IMR-90 (cell line): ENCODE results near the gene LSM14A. TPM values are rescaled to one million over a fixed set of nuclear protein-coding genes. Genes with fewer than 3 reads are reported as not detected.

Experiments used
- ATAC-seq: fragments of 200-7000 bp; cut with Tn5 transposase; 2 replicates; pipeline ENCODE4 v1.9.1; 2020; ENCODE audit warnings: low read depth, mild to moderate bottlenecking, moderate library complexity
- BruUV-seq: library from RNA; stranded (reverse); fragments of 400-500 nt; replicated peaks from 2 replicates; lab custom pipeline; 2021; lab: Mats Ljungman, UMichigan
- CTCF ChIA-PET: fragments of 300-600 bp; formaldehyde crosslinking; extraction: SDS; loops from one replicate; lab custom pipeline; 2021; ENCODE audit warnings: antibody characterized with exemption; lab: Yijun Ruan, JAX
- POLR2A ChIA-PET: fragments of 300-600 bp; sonication (Branson Sonifier 250); formaldehyde crosslinking; loops from one replicate; lab custom pipeline; 2022; ENCODE audit warnings: antibody characterized with exemption; ENCODE audit not compliant: unreplicated experiment; lab: Charles Lee
- DNase-seq: peaks from one replicate; pipeline ENCODE4 v3.0.0; 2013
- H2AFZ ChIP-seq: replicated peaks from 2 replicates; pipeline ENCODE3; 2013; ENCODE audit warnings: low read length, mild to moderate bottlenecking; ENCODE audit not compliant: poor library complexity
- H2AK5ac ChIP-seq: 2 replicates; pipeline ENCODE4 v1.6.1; 2013; ENCODE audit warnings: low read depth, low read length, inconsistent platforms
- H2AK9ac ChIP-seq: replicated peaks from 2 replicates; pipeline ENCODE3; 2013; ENCODE audit warnings: mild to moderate bottlenecking, low read depth, low read length, moderate library complexity; ENCODE audit not compliant: poor library complexity
- H2BK120ac ChIP-seq: 2 replicates; pipeline ENCODE4 v1.6.1; 2013; ENCODE audit warnings: low read depth, low read length, inconsistent platforms
- H2BK15ac ChIP-seq: 3 replicates; pipeline ENCODE4 v1.6.1; 2013; ENCODE audit warnings: low read depth, low read length, inconsistent platforms
- H2BK20ac ChIP-seq: 2 replicates; pipeline ENCODE4 v1.6.1; 2013; ENCODE audit warnings: low read depth, mild to moderate bottlenecking, inconsistent platforms, low read length, moderate library complexity
- H2BK5ac ChIP-seq: 2 replicates; pipeline ENCODE4 v1.6.1; 2013; ENCODE audit warnings: mild to moderate bottlenecking, low read depth, low read length, inconsistent platforms; ENCODE audit not compliant: poor library complexity, severe bottlenecking
- H3K14ac ChIP-seq: replicated peaks from 2 replicates; pipeline ENCODE4 v1.6.1; 2013; ENCODE audit warnings: low read depth, low read length, inconsistent platforms
- H3K18ac ChIP-seq: 2 replicates; pipeline ENCODE4 v1.6.1; 2013; ENCODE audit warnings: low read depth, low read length, control low read depth
- H3K23ac ChIP-seq: 2 replicates; pipeline ENCODE4 v1.6.1; 2013; ENCODE audit warnings: low read depth, low read length, inconsistent platforms
- H3K27ac ChIP-seq: 2 replicates; pipeline ENCODE4 v1.5.1; 2013; ENCODE audit warnings: mild to moderate bottlenecking, control low read depth, low read length; ENCODE audit not compliant: insufficient read depth
- H3K27me3 ChIP-seq: 2 replicates; pipeline ENCODE4 v1.6.1; 2013; ENCODE audit warnings: low read length; ENCODE audit not compliant: control insufficient read depth, insufficient read depth
- H3K36me3 ChIP-seq: 2 replicates; pipeline ENCODE4 v1.6.1; 2013; ENCODE audit warnings: low read length, mixed read lengths; ENCODE audit not compliant: control insufficient read depth, insufficient read depth
- H3K4ac ChIP-seq: 2 replicates; pipeline ENCODE4 v1.6.1; 2013; ENCODE audit warnings: low read depth, low read length, inconsistent platforms
- H3K4me1 ChIP-seq: 2 replicates; pipeline ENCODE4 v1.6.1; 2013; ENCODE audit warnings: low read length, mixed read lengths; ENCODE audit not compliant: control insufficient read depth, insufficient read depth
- H3K4me2 ChIP-seq: 2 replicates; pipeline ENCODE4 v1.6.1; 2013; ENCODE audit warnings: low read depth, mild to moderate bottlenecking, control low read depth, low read length, moderate library complexity
- H3K4me3 ChIP-seq: 2 replicates; pipeline ENCODE4 v1.5.1; 2013; ENCODE audit warnings: low read depth, mild to moderate bottlenecking, control low read depth, low read length, moderate library complexity; ENCODE audit not compliant: insufficient read depth
- H3K56ac ChIP-seq: 2 replicates; pipeline ENCODE4 v1.6.1; 2013; ENCODE audit warnings: low read length, inconsistent platforms; ENCODE audit not compliant: insufficient read depth; ENCODE audit errors: extremely low read depth
- H3K79me1 ChIP-seq, 2 experiments: 2 replicates each; pipeline ENCODE4 v1.6.1; 2013; ENCODE audit warnings: low read length in 2 of 2, inconsistent platforms in 1 of 2, low read depth in 1 of 2
- H3K9ac ChIP-seq: 2 replicates; pipeline ENCODE4 v1.6.1; 2013; ENCODE audit warnings: low read depth, low read length, control low read depth
- H3K9me1 ChIP-seq: 2 replicates; pipeline ENCODE4 v1.6.1; 2013; ENCODE audit warnings: low read length, inconsistent platforms; ENCODE audit not compliant: insufficient read depth
- H3K9me3 ChIP-seq: 2 replicates; pipeline ENCODE4 v1.6.1; 2013; ENCODE audit warnings: low read length; ENCODE audit not compliant: control insufficient read depth, insufficient read depth
- H4K20me1 ChIP-seq: 2 replicates; pipeline ENCODE4 v1.6.1; 2013; ENCODE audit warnings: low read length, inconsistent platforms; ENCODE audit not compliant: insufficient read depth
- H4K5ac ChIP-seq: 2 replicates; pipeline ENCODE4 v1.6.1; 2013; ENCODE audit warnings: mild to moderate bottlenecking, low read depth, low read length, control low read depth
- H4K8ac ChIP-seq, 2 experiments: 2 replicates each; pipeline ENCODE4 v1.6.1; 2013; ENCODE audit warnings: low read depth in 2 of 2, low read length in 2 of 2, control low read depth in 1 of 2, inconsistent platforms in 1 of 2
- H4K91ac ChIP-seq: 2 replicates; pipeline ENCODE4 v1.6.1; 2013; ENCODE audit warnings: low read depth, low read length, inconsistent platforms; ENCODE audit not compliant: insufficient read depth
- BHLHE40 ChIP-seq: fragments of 150-350 bp; IDR thresholded peaks from 2 replicates; pipeline ENCODE4 v1.6.1; 2016; ENCODE audit warnings: mild to moderate bottlenecking, low read depth, low read length
- CEBPB ChIP-seq: IDR thresholded peaks from 2 replicates; pipeline ENCODE4 v1.6.1; 2012; ENCODE audit warnings: low read depth, low read length, improper control_type of control experiment
- FOS ChIP-seq: fragments of 150-350 bp; IDR thresholded peaks from 2 replicates; pipeline ENCODE4 v1.6.1; 2016; ENCODE audit warnings: low read depth, low read length
- MXI1 ChIP-seq: IDR thresholded peaks from 2 replicates; pipeline ENCODE4 v1.6.1; 2012; ENCODE audit warnings: low read depth, mild to moderate bottlenecking, low read length, moderate library complexity, borderline replicate concordance
- NFE2L2 ChIP-seq: fragments of 150-350 bp; IDR thresholded peaks from 2 replicates; pipeline ENCODE4 v1.6.1; 2016; ENCODE audit warnings: low read depth, mild to moderate bottlenecking, low read length
- POLR2A ChIP-seq: IDR thresholded peaks from 2 replicates; pipeline ENCODE4 v1.6.1; 2012; ENCODE audit warnings: mild to moderate bottlenecking, low read depth, low read length
- RCOR1 ChIP-seq: IDR thresholded peaks from 2 replicates; pipeline ENCODE4 v1.6.1; 2012; ENCODE audit warnings: mild to moderate bottlenecking, low read length, improper control_type of control experiment; ENCODE audit not compliant: insufficient replicate concordance
- RFX5 ChIP-seq: IDR thresholded peaks from 2 replicates; pipeline ENCODE4 v1.8.0; 2012; ENCODE audit warnings: low read depth, mild to moderate bottlenecking, low read length, moderate library complexity
- SMC3 ChIP-seq: fragments of 150-350 bp; IDR thresholded peaks from 2 replicates; pipeline ENCODE4 v1.6.1; 2016; ENCODE audit warnings: low read depth, mild to moderate bottlenecking, antibody characterized with exemption, low read length, moderate library complexity
- WGBS, 2 experiments: methylation state at CpG; one replicate each; pipeline versions ENCODE4 v1.1.5 to v1.1.7; 2013; ENCODE audit warnings: missing lambda C conversion rate in 2 of 2; ENCODE audit not compliant: insufficient read length in 1 of 2; ENCODE audit errors: extremely low coverage in 2 of 2; 5-methylcytosine and 5-hydroxymethylcytosine counted together
- dilution Hi-C: fragments of 300-500 bp; cut with HindIII; formaldehyde crosslinking; loops from one replicate; pipeline ENCODE4 v1.14.3; 2018; ENCODE audit warnings: low sequenced_read_pairs; ENCODE audit not compliant: unreplicated experiment
- in situ Hi-C: fragments of 300-500 bp; cut with MboI; formaldehyde crosslinking; loops from 3 replicates; pipeline ENCODE4 v1.14.3; 2019; ENCODE audit warnings: low sequenced_read_pairs, inconsistent platforms, mixed read lengths
- intact Hi-C: fragments of 100-400 bp; cut with micrococcal nuclease; formaldehyde crosslinking; loops from 2 replicates; pipeline ENCODE4 v1.10.0; 2022
- polyA plus RNA-seq, 3 experiments: library from polyadenylated mRNA; depleted of rRNA; stranded (reverse); fragments of >200 nt; gene quantifications; 2 replicates each; pipeline ENCODE4 v1.2.3, GENCODE V29; 2012; ENCODE audit warnings: low replicate concordance in 1 of 3
- total RNA-seq: library from RNA; depleted of rRNA; stranded (reverse); fragments of >200 nt; gene quantifications from 2 replicates; pipeline ENCODE4 v1.2.3, GENCODE V29; 2012
- TF ChIP-seq, protein P1 (sequence below): fragments of 150-350 bp; IDR thresholded peaks from 2 replicates; pipeline ENCODE4 v1.6.1; 2016; ENCODE audit warnings: low read depth, mild to moderate bottlenecking, low read length, moderate library complexity, borderline replicate concordance
- TF ChIP-seq, protein P2 (sequence below): conservative IDR thresholded peaks from 2 replicates; pipeline ENCODE4 v1.5.1; 2012; ENCODE audit warnings: mild to moderate bottlenecking, low read depth, low read length, improper control_type of control experiment

Gene LSM14A
- total and polyA plus RNA-seq, 2 of the 4 experiments (the other 2 are of a cell fraction), result 44.3 to 54.8 TPM

DNA sequence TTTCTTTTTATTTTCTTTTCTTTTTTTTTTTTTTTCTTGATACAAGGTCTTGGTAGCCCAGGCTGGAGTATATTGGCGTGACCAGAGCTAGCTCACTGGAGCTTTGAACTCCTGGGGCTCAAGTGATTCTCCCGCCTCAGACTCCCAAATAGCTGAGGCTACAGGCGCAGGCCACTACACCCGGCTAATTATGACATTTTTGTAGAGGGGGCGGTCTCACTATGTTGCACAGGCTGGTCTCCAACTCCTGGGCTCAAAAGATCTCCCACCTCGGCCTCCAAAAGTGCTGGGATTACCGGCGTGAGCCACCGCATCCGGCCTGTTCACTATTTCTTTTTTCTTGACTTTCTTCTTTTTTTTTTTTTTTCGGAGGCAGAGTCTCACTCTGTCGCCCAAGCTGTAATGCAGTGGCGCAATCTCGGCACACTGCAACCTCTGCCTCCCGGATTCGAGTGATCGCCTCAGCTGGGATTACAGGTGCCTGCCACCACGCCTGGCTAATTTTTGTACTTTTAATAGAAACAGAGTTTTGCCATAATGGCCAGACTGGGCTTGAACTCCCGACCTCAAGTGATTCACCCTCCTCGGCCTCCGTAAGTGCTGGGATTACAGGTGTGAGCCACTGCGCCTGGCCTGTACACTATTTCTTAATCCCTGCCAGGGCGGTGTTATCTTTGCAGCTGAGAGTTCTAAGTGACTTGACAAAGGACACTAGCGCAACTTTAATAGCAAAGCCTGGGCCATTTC, 37.1 kb upstream of the LSM14A start (continued):
- TF ChIP-seq SMC3 (no peak), NFE2L2 (no peak)

DNA sequence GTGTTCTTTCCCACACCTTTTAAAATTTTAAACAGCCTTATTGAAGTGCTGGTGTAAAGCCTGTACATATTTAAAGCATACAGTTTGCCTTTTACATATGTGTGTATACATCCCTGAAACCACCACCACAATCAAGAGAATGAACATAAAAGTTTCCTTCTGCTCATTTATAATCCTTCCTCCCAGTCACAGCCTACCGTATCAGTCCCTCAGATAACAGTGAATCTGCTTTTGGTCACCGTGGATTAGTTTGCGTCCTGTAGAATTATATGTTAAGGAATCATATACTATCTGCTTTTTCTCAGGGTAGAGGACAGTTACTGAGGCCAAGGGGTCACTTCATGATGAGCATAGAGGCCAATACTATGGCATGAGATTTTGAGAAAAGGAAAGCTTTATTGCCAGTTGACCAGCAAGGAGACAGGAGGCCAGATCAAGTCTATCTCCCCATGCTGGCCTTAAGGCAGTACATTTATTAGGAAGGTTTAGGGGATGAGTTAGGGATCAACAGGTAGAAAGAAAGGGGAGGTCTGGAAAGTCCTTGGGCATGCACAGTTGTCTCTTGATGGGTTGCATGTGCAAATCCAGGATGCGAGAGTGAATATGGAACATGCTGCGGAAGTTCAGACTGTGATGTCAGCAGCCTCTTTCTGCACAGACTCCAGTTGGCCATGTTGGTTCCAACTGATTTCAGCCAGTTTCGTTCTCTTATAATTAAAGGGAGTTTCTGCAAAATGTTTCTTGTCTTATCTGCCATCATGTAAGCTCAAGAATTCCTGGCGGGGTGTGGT, 36.3 kb upstream of the LSM14A start:
- H3K36me3 ChIP-seq, result no peaks in the 10 kb centered on the region
- H3K79me1 ChIP-seq, result peaks cover 0 to 4% of the 10 kb centered on the region in 2 experiments; a peak in 1 of 4 replicates
- H3K4me3 ChIP-seq, result no peak overlapping the region
- no peak overlapping the region for H3K4ac ChIP-seq
- dilution Hi-C loops, result no loop called here
- no peaks in the 10 kb centered on the region for H3K9me3 ChIP-seq
- H2BK20ac ChIP-seq, result no peak overlapping the region
- H2BK5ac ChIP-seq, result no peak overlapping the region
- no peak for ATAC-seq
- ChIA-PET POLR2A (no interaction called here), CTCF (no interaction called here)
- no peak overlapping the region for H3K56ac ChIP-seq
- no peak overlapping the region for H3K9ac ChIP-seq
- no peak overlapping the region for H4K91ac ChIP-seq
- no peak overlapping the region for H3K18ac ChIP-seq
- no TSS peak for BruUV-seq
- no peak overlapping the region for H2BK120ac ChIP-seq
- intact Hi-C loops, result no loop called here
- no CpG with 5 or more reads among the region's 7 CpGs for WGBS, 2 experiments
- H3K27ac ChIP-seq, result no peak overlapping the region
- H2BK15ac ChIP-seq, result no peak overlapping the region
- no peak overlapping the region for H2AK9ac ChIP-seq
- in situ Hi-C loops, result loop anchor here (25.0 kb wide), 1 partner anchor 576 kb away; no protein-coding TSS in a partner anchor
- H3K9me1 ChIP-seq, result no peaks in the 10 kb centered on the region
- H2AK5ac ChIP-seq, result no peak overlapping the region
- H3K23ac ChIP-seq, result no peak overlapping the region
- H3K27me3 ChIP-seq, result no peaks in the 10 kb centered on the region
- H3K4me2 ChIP-seq, result no peak overlapping the region
- H4K20me1 ChIP-seq, result no peaks in the 10 kb centered on the region
- DNase-seq, result no peak
- H4K5ac ChIP-seq, result no peak overlapping the region
- H4K8ac ChIP-seq, result no peak overlapping the region
- no peak overlapping the region for H2AFZ ChIP-seq
- no peak overlapping the region for H3K14ac ChIP-seq
- no peaks in the 10 kb centered on the region for H3K4me1 ChIP-seq
- TF ChIP-seq FOS (no peak), SMC3 (no peak), POLR2A (no peak), MXI1 (no peak), CEBPB (no peak), RCOR1 (no peak), BHLHE40 (no peak), RFX5 (no peak), NFE2L2 (no peak)
- TF ChIP-seq, protein P1, sequence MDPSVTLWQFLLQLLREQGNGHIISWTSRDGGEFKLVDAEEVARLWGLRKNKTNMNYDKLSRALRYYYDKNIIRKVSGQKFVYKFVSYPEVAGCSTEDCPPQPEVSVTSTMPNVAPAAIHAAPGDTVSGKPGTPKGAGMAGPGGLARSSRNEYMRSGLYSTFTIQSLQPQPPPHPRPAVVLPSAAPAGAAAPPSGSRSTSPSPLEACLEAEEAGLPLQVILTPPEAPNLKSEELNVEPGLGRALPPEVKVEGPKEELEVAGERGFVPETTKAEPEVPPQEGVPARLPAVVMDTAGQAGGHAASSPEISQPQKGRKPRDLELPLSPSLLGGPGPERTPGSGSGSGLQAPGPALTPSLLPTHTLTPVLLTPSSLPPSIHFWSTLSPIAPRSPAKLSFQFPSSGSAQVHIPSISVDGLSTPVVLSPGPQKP, result no peak
- TF ChIP-seq, protein P2, sequence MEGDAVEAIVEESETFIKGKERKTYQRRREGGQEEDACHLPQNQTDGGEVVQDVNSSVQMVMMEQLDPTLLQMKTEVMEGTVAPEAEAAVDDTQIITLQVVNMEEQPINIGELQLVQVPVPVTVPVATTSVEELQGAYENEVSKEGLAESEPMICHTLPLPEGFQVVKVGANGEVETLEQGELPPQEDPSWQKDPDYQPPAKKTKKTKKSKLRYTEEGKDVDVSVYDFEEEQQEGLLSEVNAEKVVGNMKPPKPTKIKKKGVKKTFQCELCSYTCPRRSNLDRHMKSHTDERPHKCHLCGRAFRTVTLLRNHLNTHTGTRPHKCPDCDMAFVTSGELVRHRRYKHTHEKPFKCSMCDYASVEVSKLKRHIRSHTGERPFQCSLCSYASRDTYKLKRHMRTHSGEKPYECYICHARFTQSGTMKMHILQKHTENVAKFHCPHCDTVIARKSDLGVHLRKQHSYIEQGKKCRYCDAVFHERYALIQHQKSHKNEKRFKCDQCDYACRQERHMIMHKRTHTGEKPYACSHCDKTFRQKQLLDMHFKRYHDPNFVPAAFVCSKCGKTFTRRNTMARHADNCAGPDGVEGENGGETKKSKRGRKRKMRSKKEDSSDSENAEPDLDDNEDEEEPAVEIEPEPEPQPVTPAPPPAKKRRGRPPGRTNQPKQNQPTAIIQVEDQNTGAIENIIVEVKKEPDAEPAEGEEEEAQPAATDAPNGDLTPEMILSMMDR, result no peak
